GM12878 (cell line): Measurements from ENCODE around the gene KCNQ1. TPM values are rescaled to one million over a fixed set of nuclear protein-coding genes. Genes with fewer than 3 reads are reported as not detected.

Experiments
- ATAC-seq: fragments of 200-7000 bp; cut with Tn5 transposase; 3 replicates; pipeline ENCODE4 v1.9.1; 2020; ENCODE audit warnings: mild to moderate bottlenecking, moderate library complexity
- BruUV-seq: library from RNA; stranded (reverse); fragments of 400-500 nt; replicated peaks from 2 replicates; lab custom pipeline; 2021; lab: Mats Ljungman, UMichigan
- CTCF ChIA-PET: fragments of 300-600 bp; sonication (Branson Sonifier 250); formaldehyde crosslinking; extraction: SDS; loops from one replicate; lab custom pipeline; 2021; ENCODE audit warnings: inconsistent platforms; lab: Yijun Ruan, JAX
- POLR2A ChIA-PET: fragments of 350-600 bp; formaldehyde crosslinking; extraction: SDS; loops from one replicate; lab custom pipeline; 2021; ENCODE audit warnings: inconsistent platforms; lab: Charles Lee
- RAD21 ChIA-PET: fragments of 300-600 bp; sonication (Branson Sonifier 250); formaldehyde crosslinking; loops from one replicate; lab custom pipeline; 2023; ENCODE audit warnings: antibody characterized with exemption; ENCODE audit not compliant: unreplicated experiment; lab: Charles Lee
- SMC1A ChIA-PET: fragments of 300-600 bp; sonication (Branson Sonifier 250); formaldehyde crosslinking; loops from one replicate; lab custom pipeline; 2023; ENCODE audit not compliant: unreplicated experiment, uncharacterized antibody; lab: Charles Lee
- DNase-seq: peaks from one replicate; pipeline ENCODE4 v3.0.0-alpha.2; 2011; ENCODE audit warnings: low read depth, low spot score
- FAIRE-seq: peaks from 3 replicates; lab custom pipeline; 2011; peaks lifted over from hg19 to GRCh38; lab: Jason Lieb, UNC
- H2AFZ ChIP-seq: 2 replicates; pipeline ENCODE4 v1.6.0; 2011; ENCODE audit warnings: low read depth, low read length, control low read depth; ENCODE audit not compliant: control insufficient read depth
- H3K27ac ChIP-seq: 2 replicates; pipeline ENCODE4 v1.5.1; 2011; ENCODE audit warnings: control low read depth; ENCODE audit not compliant: control insufficient read depth, insufficient read depth
- H3K27me3 ChIP-seq, 2 experiments: replicated peaks in 1 of 2; 2 replicates each; pipeline versions ENCODE4 v1.6.0 to v1.6.1; 2011; ENCODE audit warnings: low read length in 1 of 2; ENCODE audit not compliant: control insufficient read depth in 2 of 2, insufficient read depth in 2 of 2
- H3K36me3 ChIP-seq, 2 experiments: 2 replicates each; pipeline ENCODE4 v1.5.1; 2011; ENCODE audit warnings: low read length in 1 of 2; ENCODE audit not compliant: control insufficient read depth in 2 of 2, insufficient read depth in 2 of 2
- H3K4me1 ChIP-seq: 2 replicates; pipeline ENCODE4 v1.6.1; 2011; ENCODE audit warnings: mild to moderate bottlenecking, low read length, moderate library complexity, mixed read lengths; ENCODE audit not compliant: control insufficient read depth, insufficient read depth
- H3K4me2 ChIP-seq: 2 replicates; pipeline ENCODE4 v1.6.0; 2011; ENCODE audit warnings: control low read depth; ENCODE audit not compliant: control insufficient read depth, insufficient read depth
- H3K4me3 ChIP-seq: fragments of 200-600 bp; sonication (generic); 2 replicates; pipeline ENCODE4 v1.5.1; 2016
- H3K79me2 ChIP-seq: 2 replicates; pipeline ENCODE4 v1.6.0; 2011; ENCODE audit warnings: low read length; ENCODE audit not compliant: control insufficient read depth, insufficient read depth
- H3K9ac ChIP-seq: 2 replicates; pipeline ENCODE4 v1.8.0; 2011; ENCODE audit warnings: low read length, control low read depth, mixed read lengths; ENCODE audit not compliant: control insufficient read depth, insufficient read depth
- H3K9me3 ChIP-seq: replicated peaks from 3 replicates; pipeline ENCODE4 v1.5.1; 2011; ENCODE audit warnings: mild to moderate bottlenecking, low read length; ENCODE audit not compliant: control insufficient read depth, insufficient read depth
- H4K20me1 ChIP-seq: 2 replicates; pipeline ENCODE4 v1.6.0; 2011; ENCODE audit not compliant: control insufficient read depth, insufficient read depth
- GABPA ChIP-seq: IDR thresholded peaks from 2 replicates; pipeline ENCODE4 v1.6.1; 2014; ENCODE audit warnings: antibody characterized with exemption, low read depth, mild to moderate bottlenecking, inconsistent platforms
- HDAC2 ChIP-seq: fragments of 200-600 bp; sonication (generic); IDR thresholded peaks from 2 replicates; pipeline ENCODE4 v1.6.1; 2017
- LARP7 ChIP-seq: fragments of 450-650 bp; IDR thresholded peaks from 2 replicates; pipeline ENCODE4 v1.6.1; 2017; ENCODE audit warnings: mild to moderate bottlenecking
- MYC ChIP-seq: IDR thresholded peaks from 2 replicates; pipeline ENCODE4 v1.6.1; 2011; ENCODE audit warnings: mild to moderate bottlenecking, low read length, moderate library complexity, inconsistent platforms; ENCODE audit not compliant: insufficient read depth, insufficient replicate concordance, insufficient read length, severe bottlenecking
- NFXL1 ChIP-seq: fragments of 450-650 bp; IDR thresholded peaks from 2 replicates; pipeline ENCODE4 v1.6.1; 2017; ENCODE audit warnings: antibody characterized with exemption, mild to moderate bottlenecking, borderline replicate concordance
- RAD21 ChIP-seq: IDR thresholded peaks from 2 replicates; pipeline ENCODE4 v1.6.1; 2011; ENCODE audit warnings: mild to moderate bottlenecking, low read depth, low read length, moderate library complexity; ENCODE audit not compliant: insufficient read depth
- SPI1 ChIP-seq: IDR thresholded peaks from 2 replicates; pipeline ENCODE4 v1.6.1; 2011; ENCODE audit warnings: low read depth, mild to moderate bottlenecking, low read length, moderate library complexity, borderline replicate concordance; ENCODE audit not compliant: insufficient read depth
- TAF1 ChIP-seq: IDR thresholded peaks from 2 replicates; pipeline ENCODE4 v1.6.1; 2011; ENCODE audit warnings: mild to moderate bottlenecking, low read depth, low read length, borderline replicate concordance
- ZNF24 ChIP-seq: fragments of 450-650 bp; IDR thresholded peaks from 2 replicates; pipeline ENCODE4 v1.6.1; 2017; ENCODE audit warnings: antibody characterized with exemption, mild to moderate bottlenecking
- ZZZ3 ChIP-seq: IDR thresholded peaks from 2 replicates; pipeline ENCODE4 v1.6.1; 2011; ENCODE audit warnings: low read depth; ENCODE audit not compliant: control insufficient read depth, insufficient read length
- WGBS: methylation state at CpG from one replicate; pipeline ENCODE4 v1.1.6; 2016; ENCODE audit warnings: low lambda C conversion rate; ENCODE audit not compliant: insufficient replicate concordance, insufficient coverage; ENCODE audit errors: missing lambda C conversion rate; 5-methylcytosine and 5-hydroxymethylcytosine counted together
- in situ Hi-C: fragments of 300-500 bp; cut with MboI; formaldehyde crosslinking; loops from 9 replicates; pipeline ENCODE4 v1.14.3; 2018; ENCODE audit warnings: mixed read lengths
- intact Hi-C: fragments of 100-400 bp; cut with micrococcal nuclease; formaldehyde crosslinking; loops from one replicate; pipeline ENCODE4 v1.14.2; 2022; ENCODE audit not compliant: unreplicated experiment
- polyA plus RNA-seq, 11 experiments: library from polyadenylated mRNA; depleted of rRNA in 4 of 11; unstranded in 6 of 11; stranded (reverse) in 5 of 11; fragments of >200 nt; fragmentation: Nextera tagmentation in 4 of 11; fragmentation: Illumina TruSeq in 1 of 11; extraction: Ambion mirVana in 4 of 11; extraction: Trizol in 1 of 11; gene quantifications; 1 replicate in 1 of 11; 2 replicates in 10 of 11; pipeline versions ENCODE4 v1.2.1 to v1.2.3, GENCODE V29; 2011 to 2016; ENCODE audit warnings: inconsistent platforms in 2 of 11, missing spikeins in 2 of 11, low read depth in 1 of 11
- total RNA-seq, 4 experiments: library from RNA; depleted of rRNA in 3 of 4; stranded (reverse); fragments of >200 nt in 3 of 4; fragmentation: Illumina TruSeq in 1 of 4; extraction: Trizol in 1 of 4; gene quantifications; 2 replicates each; pipeline versions ENCODE4 v1.2.1 to v1.2.3, GENCODE V29; 2013 to 2021
- TF ChIP-seq, protein P1 (sequence below): fragments of 450-650 bp; formaldehyde crosslinking; IDR thresholded peaks from 2 replicates; pipeline ENCODE4 v1.4.0; 2022; ENCODE audit warnings: mild to moderate bottlenecking, moderate library complexity
- TF ChIP-seq, protein P2 (sequence below): fragments of 450-650 bp; IDR thresholded peaks from 2 replicates; pipeline ENCODE4 v1.6.1; 2017; ENCODE audit warnings: mild to moderate bottlenecking
- TF ChIP-seq, protein P3 (sequence below): IDR thresholded peaks from 2 replicates; pipeline ENCODE4 v1.6.1; 2012; ENCODE audit warnings: mild to moderate bottlenecking, low read depth, low read length
- TF ChIP-seq, protein P4 (sequence below): fragments of 450-650 bp; IDR thresholded peaks from 2 replicates; pipeline ENCODE4 v1.6.1; 2016; ENCODE audit warnings: mild to moderate bottlenecking

KCNQ1 gene
- total and polyA plus RNA-seq, 10 of the 15 experiments (the other 5 are each of a cell fraction or from before 2014, with no cell fraction given), result 0.03 to 0.15 (median 0.12) TPM; not detected in 7

DNA sequence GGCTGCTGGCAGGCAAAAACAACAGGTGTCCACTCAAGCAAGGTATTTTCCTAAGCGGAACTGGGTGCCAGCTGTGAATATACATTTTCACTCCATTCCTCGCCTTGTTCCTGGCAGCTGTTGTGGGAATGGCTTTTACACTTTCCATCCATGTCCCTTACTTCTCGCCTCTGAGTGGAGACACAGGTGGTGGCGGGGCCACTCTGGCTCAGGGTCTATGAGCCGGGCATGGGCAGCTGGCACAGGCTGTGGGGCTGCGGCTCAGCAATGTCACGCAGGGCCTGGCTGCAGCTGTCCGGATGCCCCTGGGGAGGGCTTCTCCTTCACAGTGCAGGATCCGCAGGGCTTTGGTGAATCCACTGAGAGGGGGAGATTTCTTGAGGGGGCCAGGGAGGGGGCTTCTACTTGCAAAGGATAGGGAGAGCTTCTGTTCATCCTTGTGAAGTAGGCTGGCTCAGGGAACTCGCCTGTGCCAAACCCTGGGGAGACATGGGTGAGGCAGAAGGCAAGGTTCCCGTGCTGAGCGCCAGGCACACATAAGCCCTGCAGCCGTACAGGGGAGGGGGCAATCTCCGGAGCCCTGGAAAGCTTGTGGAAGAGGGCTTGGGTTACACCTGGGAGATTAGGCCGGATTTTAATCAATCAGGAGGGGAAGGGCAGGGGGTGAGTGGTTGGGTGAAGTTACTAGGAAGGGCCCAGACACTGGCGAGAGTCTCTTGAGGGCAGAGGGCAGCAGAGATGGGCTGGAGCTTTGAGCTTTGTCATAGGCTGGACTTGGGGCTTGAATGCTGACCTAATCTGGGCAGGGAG is 209.3 kb downstream of the KCNQ1 start:
- Histone ChIP-seq H3K27me3 (no peaks in the 10 kb centered on the region), H3K4me1 (no peaks in the 10 kb centered on the region), H3K79me2 (no peaks in the 10 kb centered on the region), H3K36me3 (no peaks in the 10 kb centered on the region), H2AFZ (no peak overlapping the region), H3K27ac (no peak overlapping the region), H3K9me3 (peaks cover 7% of the 10 kb centered on the region; the same call in 2 of the 3 replicates), H4K20me1 (no peaks in the 10 kb centered on the region), H3K9ac (no peak overlapping the region), H3K4me3 (no peak overlapping the region), H3K4me2 (no peak overlapping the region)
- POLR2A ChIA-PET, result no interaction called here
- BruUV-seq, result no TSS peak
- no peak for ATAC-seq
- no peak for DNase-seq
- in situ Hi-C loops, result no loop called here
- CTCF ChIA-PET, result no interaction called here
- intact Hi-C loops, result no loop called here
- 70% methylated on average over 16 of the region's 16 CpGs for WGBS
- RAD21 ChIA-PET, result no interaction called here
- no peak for FAIRE-seq
- SMC1A ChIA-PET, result no interaction called here
- TF ChIP-seq TAF1 (no peak), HDAC2 (no peak), RAD21 (no peak), NFXL1 (no peak), ZNF24 (no peak), ZZZ3 (no peak), GABPA (no peak), LARP7 (no peak), SPI1 (no peak), MYC (no peak)
- TF ChIP-seq, protein P1, sequence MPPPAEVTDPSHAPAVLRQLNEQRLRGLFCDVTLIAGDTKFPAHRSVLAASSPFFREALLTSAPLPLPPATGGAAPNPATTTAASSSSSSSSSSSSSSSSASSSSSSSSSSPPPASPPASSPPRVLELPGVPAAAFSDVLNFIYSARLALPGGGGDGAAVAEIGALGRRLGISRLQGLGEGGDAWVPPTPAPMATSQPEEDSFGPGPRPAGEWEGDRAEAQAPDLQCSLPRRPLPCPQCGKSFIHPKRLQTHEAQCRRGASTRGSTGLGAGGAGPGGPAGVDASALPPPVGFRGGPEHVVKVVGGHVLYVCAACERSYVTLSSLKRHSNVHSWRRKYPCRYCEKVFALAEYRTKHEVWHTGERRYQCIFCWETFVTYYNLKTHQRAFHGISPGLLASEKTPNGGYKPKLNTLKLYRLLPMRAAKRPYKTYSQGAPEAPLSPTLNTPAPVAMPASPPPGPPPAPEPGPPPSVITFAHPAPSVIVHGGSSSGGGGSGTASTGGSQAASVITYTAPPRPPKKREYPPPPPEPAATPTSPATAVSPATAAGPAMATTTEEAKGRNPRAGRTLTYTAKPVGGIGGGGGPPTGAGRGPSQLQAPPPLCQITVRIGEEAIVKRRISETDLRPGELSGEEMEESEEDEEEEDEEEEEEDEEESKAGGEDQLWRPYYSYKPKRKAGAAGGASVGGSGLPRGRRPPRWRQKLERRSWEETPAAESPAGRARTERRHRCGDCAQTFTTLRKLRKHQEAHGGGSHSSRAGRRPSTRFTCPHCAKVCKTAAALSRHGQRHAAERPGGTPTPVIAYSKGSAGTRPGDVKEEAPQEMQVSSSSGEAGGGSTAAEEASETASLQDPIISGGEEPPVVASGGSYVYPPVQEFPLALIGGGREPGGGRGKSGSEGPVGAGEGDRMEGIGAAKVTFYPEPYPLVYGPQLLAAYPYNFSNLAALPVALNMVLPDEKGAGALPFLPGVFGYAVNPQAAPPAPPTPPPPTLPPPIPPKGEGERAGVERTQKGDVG (CRISPR knock-in tag), result no peak
- TF ChIP-seq, protein P2, sequence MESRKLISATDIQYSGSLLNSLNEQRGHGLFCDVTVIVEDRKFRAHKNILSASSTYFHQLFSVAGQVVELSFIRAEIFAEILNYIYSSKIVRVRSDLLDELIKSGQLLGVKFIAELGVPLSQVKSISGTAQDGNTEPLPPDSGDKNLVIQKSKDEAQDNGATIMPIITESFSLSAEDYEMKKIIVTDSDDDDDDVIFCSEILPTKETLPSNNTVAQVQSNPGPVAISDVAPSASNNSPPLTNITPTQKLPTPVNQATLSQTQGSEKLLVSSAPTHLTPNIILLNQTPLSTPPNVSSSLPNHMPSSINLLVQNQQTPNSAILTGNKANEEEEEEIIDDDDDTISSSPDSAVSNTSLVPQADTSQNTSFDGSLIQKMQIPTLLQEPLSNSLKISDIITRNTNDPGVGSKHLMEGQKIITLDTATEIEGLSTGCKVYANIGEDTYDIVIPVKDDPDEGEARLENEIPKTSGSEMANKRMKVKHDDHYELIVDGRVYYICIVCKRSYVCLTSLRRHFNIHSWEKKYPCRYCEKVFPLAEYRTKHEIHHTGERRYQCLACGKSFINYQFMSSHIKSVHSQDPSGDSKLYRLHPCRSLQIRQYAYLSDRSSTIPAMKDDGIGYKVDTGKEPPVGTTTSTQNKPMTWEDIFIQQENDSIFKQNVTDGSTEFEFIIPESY, result no peak
- TF ChIP-seq, protein P3, sequence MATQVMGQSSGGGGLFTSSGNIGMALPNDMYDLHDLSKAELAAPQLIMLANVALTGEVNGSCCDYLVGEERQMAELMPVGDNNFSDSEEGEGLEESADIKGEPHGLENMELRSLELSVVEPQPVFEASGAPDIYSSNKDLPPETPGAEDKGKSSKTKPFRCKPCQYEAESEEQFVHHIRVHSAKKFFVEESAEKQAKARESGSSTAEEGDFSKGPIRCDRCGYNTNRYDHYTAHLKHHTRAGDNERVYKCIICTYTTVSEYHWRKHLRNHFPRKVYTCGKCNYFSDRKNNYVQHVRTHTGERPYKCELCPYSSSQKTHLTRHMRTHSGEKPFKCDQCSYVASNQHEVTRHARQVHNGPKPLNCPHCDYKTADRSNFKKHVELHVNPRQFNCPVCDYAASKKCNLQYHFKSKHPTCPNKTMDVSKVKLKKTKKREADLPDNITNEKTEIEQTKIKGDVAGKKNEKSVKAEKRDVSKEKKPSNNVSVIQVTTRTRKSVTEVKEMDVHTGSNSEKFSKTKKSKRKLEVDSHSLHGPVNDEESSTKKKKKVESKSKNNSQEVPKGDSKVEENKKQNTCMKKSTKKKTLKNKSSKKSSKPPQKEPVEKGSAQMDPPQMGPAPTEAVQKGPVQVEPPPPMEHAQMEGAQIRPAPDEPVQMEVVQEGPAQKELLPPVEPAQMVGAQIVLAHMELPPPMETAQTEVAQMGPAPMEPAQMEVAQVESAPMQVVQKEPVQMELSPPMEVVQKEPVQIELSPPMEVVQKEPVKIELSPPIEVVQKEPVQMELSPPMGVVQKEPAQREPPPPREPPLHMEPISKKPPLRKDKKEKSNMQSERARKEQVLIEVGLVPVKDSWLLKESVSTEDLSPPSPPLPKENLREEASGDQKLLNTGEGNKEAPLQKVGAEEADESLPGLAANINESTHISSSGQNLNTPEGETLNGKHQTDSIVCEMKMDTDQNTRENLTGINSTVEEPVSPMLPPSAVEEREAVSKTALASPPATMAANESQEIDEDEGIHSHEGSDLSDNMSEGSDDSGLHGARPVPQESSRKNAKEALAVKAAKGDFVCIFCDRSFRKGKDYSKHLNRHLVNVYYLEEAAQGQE, result no peak
- TF ChIP-seq, protein P4, sequence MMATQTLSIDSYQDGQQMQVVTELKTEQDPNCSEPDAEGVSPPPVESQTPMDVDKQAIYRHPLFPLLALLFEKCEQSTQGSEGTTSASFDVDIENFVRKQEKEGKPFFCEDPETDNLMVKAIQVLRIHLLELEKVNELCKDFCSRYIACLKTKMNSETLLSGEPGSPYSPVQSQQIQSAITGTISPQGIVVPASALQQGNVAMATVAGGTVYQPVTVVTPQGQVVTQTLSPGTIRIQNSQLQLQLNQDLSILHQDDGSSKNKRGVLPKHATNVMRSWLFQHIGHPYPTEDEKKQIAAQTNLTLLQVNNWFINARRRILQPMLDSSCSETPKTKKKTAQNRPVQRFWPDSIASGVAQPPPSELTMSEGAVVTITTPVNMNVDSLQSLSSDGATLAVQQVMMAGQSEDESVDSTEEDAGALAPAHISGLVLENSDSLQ, result no peak
